Tibial artery (tissue), 4 donors: ENCODE results near the gene ULK2.

ENCODE experiments used
- DNase-seq, 2 donors: peaks; one replicate each; pipeline ENCODE4 v3.0.0-alpha.2; 2019
- H3K27ac ChIP-seq, 2 donors: fragments of 200-600 bp; sonication (generic) in 1 of 2; 1 replicate in 1 of 2; 2 replicates in 1 of 2; pipeline ENCODE4 v1.5.1; 2018 to 2019; ENCODE audit warnings: mild to moderate bottlenecking in 1 of 2
- H3K27me3 ChIP-seq, 2 donors: fragments of 200-600 bp; sonication (generic) in 1 of 2; one replicate each; pipeline versions ENCODE4 v1.5.1 to v1.6.0; 2016 to 2019
- H3K36me3 ChIP-seq, 3 donors: fragments of 200-600 bp; sonication (generic) in 2 of 3; one replicate each; pipeline ENCODE4 v1.5.1; 2016 to 2019; ENCODE audit warnings: mild to moderate bottlenecking in 2 of 3
- H3K4me1 ChIP-seq, 4 donors: fragments of 200-600 bp; sonication (generic) in 2 of 4; 1 replicate in 3 of 4; 2 replicates in 1 of 4; pipeline ENCODE4 v1.5.1; 2016 to 2019
- H3K4me3 ChIP-seq, 2 donors: fragments of 200-600 bp; sonication (generic) in 1 of 2; 1 replicate in 1 of 2; 2 replicates in 1 of 2; pipeline ENCODE4 v1.5.1; 2018 to 2019; ENCODE audit warnings: mild to moderate bottlenecking in 2 of 2
- H3K9me3 ChIP-seq, 3 donors: fragments of 200-600 bp; sonication (generic) in 1 of 3; one replicate each; pipeline ENCODE4 v1.5.1; 2016 to 2019
- CTCF ChIP-seq, 2 experiments: fragments of 200-600 bp in 1 of 2; fragments of 450-650 bp in 1 of 2; IDR thresholded peaks; one replicate each; pipeline ENCODE4 v1.5.1; 2017 to 2019; ENCODE audit warnings: antibody characterized with exemption in 2 of 2, mild to moderate bottlenecking in 1 of 2, moderate library complexity in 1 of 2
- intact Hi-C: fragments of 100-400 bp; cut with DNase I; formaldehyde crosslinking; loops from one replicate; pipeline ENCODE4 v1.15.0; 2023; ENCODE audit warnings: low total_unique reads

Gene ULK2

DNA sequence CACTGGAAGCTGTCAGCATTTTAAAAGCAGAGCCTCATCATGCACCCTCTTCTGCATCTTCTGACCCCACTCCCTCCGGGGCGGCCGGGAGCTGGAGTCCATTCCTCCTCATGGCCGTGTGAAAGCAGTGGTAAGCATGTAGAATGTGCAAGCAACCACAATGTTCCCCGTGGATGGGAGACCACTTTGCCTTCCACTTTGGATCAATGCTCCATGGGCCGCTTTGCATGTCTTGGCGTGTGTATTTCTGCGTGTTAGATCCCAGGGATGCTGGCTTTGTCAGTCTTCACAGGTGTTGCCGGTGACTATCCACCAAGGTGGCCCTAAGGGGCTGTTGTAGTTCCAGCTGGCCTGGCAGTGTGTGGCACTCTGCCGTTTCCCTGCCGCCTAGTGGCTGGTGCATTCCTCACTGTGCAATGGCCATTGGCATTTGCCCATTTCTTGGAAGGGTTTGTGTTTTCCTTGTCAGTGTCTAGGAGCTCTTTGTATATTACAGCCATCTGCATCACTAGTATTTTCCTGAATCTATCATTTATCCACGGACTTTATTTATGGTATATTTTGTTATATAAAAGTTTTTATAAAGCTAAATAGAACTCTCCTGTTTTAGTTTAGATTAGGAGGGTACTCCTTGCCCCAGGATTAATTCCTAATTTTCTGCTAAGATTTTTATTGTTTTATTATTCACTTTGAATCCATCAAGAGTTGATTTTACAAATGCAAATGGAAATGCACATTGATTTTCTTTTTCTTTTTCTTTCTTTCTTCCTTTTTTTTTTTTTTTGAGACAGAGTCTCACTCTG, 113.9 kb downstream of the ULK2 start:
- DNase-seq = peak in 1 of 2 donors; percentile 79
- H3K4me3 ChIP-seq = no peak overlapping the region
- H3K36me3 ChIP-seq = no peaks in the 10 kb centered on the region
- intact Hi-C loops = no loop called here
- H3K27me3 ChIP-seq = no peaks in the 10 kb centered on the region
- peak; percentile 50 to 56 for TF ChIP-seq CTCF (IDR thresholded peaks at IDR 0.05)
- H3K4me1 ChIP-seq = peaks cover 3 to 31% (median 22%) of the 10 kb centered on the region in 4 donors
- peak overlapping the region; percentile 82 to 91 for H3K27ac ChIP-seq
- no peaks in the 10 kb centered on the region for H3K9me3 ChIP-seq

DNA sequence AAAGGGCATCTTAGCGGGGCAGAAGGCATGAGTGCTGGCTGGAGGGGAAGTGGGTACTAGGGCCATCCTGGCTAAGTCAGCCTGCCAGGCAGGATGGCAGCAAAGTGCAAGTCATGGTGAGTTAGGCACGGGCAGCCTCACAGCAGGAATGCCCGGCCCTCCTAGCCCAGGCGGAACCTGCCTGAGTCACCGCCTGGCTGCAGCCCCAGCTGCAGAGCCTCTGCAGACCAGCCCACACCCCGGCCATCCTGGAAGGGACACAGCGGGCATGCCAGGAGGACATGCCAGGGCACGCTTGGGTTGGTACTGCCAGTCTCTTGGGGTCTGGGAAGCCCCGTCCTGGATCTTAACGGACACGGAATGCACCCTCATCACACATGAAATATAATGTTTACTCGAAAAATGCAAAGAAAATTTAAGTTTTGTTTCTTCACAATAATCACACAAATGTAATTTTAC, 114.7 kb downstream of the ULK2 start:
- peak; percentile 76 to 96 for DNase-seq
- no peak for TF ChIP-seq CTCF (IDR thresholded peaks at IDR 0.05)
- intact Hi-C loops = no loop called here
- no peaks in the 10 kb centered on the region for H3K27me3 ChIP-seq
- peaks cover 3 to 39% (median 29%) of the 10 kb centered on the region in 4 donors for H3K4me1 ChIP-seq
- no peaks in the 10 kb centered on the region for H3K36me3 ChIP-seq
- H3K27ac ChIP-seq = peak overlapping the region; percentile 82 to 91
- H3K4me3 ChIP-seq = no peak overlapping the region
- H3K9me3 ChIP-seq = no peaks in the 10 kb centered on the region

- no peak for DNase-seq
- Histone ChIP-seq H3K9me3 (no peaks in the 10 kb centered on the region), H3K27ac (peak overlapping the region; percentile 82 to 91), H3K4me3 (no peak overlapping the region), H3K4me1 (peaks cover 3 to 43% (median 32%) of the 10 kb centered on the region in 4 donors), H3K27me3 (no peaks in the 10 kb centered on the region), H3K36me3 (no peaks in the 10 kb centered on the region)
- intact Hi-C loops = no loop called here
- no peak for TF ChIP-seq CTCF (IDR thresholded peaks at IDR 0.05)
Observed at GRCh38 chr17:19752216-19753050, 115.3 kb downstream of the ULK2 start.

- Histone ChIP-seq H3K4me3 (no peak overlapping the region), H3K27me3 (no peaks in the 10 kb centered on the region), H3K27ac (peak overlapping the region in 1 of 2 donors; percentile 91), H3K4me1 (peaks cover 3 to 43% (median 32%) of the 10 kb centered on the region in 4 donors), H3K36me3 (no peaks in the 10 kb centered on the region), H3K9me3 (no peaks in the 10 kb centered on the region)
- no peak for TF ChIP-seq CTCF (IDR thresholded peaks at IDR 0.05)
- peak in 1 of 2 donors; percentile 48 for DNase-seq
- intact Hi-C loops = no loop called here
Observed at GRCh38 chr17:19750835-19751234, 116.9 kb downstream of the ULK2 start.

DNA sequence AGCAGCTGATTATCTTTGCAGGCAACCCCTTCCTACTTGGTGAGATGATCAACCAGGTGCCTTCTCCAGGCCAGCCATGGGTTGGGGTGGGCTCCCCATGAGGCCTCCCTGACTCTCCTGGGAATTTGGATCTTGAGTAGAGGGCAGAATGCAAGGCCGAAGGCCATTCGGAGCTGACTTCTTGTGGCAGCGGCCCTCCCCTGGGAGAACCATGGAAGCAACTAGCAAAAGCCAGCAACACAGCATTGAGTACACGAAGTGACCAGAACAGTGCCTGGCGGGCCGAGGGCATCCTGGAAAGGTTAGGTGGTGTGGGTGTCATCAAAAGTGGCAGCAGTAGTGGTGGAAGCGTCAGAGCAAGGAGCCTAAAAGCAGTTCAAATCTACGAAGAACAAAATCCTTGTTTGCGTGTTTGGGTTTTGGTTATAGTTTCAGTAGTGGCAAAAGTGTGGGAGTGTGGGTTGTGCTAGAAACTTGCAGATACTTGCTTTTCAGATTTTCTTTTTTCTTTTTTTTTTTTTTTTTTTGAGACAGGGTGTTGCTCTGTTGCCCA, 117.6 kb downstream of the ULK2 start:
- no peaks in the 10 kb centered on the region for H3K9me3 ChIP-seq
- H3K4me1 ChIP-seq = peaks cover 3 to 48% (median 37%) of the 10 kb centered on the region in 4 donors
- intact Hi-C loops = no loop called here
- TF ChIP-seq CTCF (IDR thresholded peaks at IDR 0.05) = no peak
- no peak overlapping the region for H3K27ac ChIP-seq
- no peak for DNase-seq
- no peaks in the 10 kb centered on the region for H3K36me3 ChIP-seq
- no peaks in the 10 kb centered on the region for H3K27me3 ChIP-seq
- no peak overlapping the region for H3K4me3 ChIP-seq
